KOPT-K1 (cell line): Measurements from ENCODE around the gene FGD6.

Experiments
- H3K27ac ChIP-seq: fragments of 200-600 bp; sonication (generic); 2 replicates; pipeline ENCODE4 v1.5.1; 2016; ENCODE audit warnings: antibody characterized with exemption, mild to moderate bottlenecking, low read depth, low read length; ENCODE audit not compliant: poor library complexity, severe bottlenecking
- H3K36me3 ChIP-seq: fragments of 200-600 bp; sonication (generic); 2 replicates; pipeline ENCODE4 v1.5.1; 2017; ENCODE audit warnings: antibody characterized with exemption, mild to moderate bottlenecking, low read length, moderate library complexity; ENCODE audit not compliant: insufficient read depth
- H3K9me3 ChIP-seq: fragments of 200-600 bp; sonication (generic); 2 replicates; pipeline ENCODE4 v1.5.1; 2017; ENCODE audit warnings: antibody characterized with exemption, low read length, mild to moderate bottlenecking; ENCODE audit not compliant: insufficient read depth, poor library complexity, severe bottlenecking

The FGD6 gene

GRCh38 chr12:95187865-95188415 lies 29.3 kb downstream of the FGD6 start:
- H3K36me3 ChIP-seq = no peaks in the 10 kb centered on the region
- H3K27ac ChIP-seq = no peak overlapping the region
- no peaks in the 10 kb centered on the region for H3K9me3 ChIP-seq

- Histone ChIP-seq H3K9me3 (no peaks in the 10 kb centered on the region), H3K27ac (no peak overlapping the region), H3K36me3 (no peaks in the 10 kb centered on the region)
These were observed 31.4 kb downstream of the FGD6 start for GRCh38 chr12:95185854-95186253.

GRCh38 chr12:95185072-95185471 lies 32.2 kb downstream of the FGD6 start:
- no peaks in the 10 kb centered on the region for H3K36me3 ChIP-seq
- H3K9me3 ChIP-seq = no peaks in the 10 kb centered on the region
- no peak overlapping the region for H3K27ac ChIP-seq

GRCh38 chr12:95184121-95184520 lies 33.1 kb downstream of the FGD6 start:
- H3K9me3 ChIP-seq = no peaks in the 10 kb centered on the region
- H3K36me3 ChIP-seq = no peaks in the 10 kb centered on the region
- no peak overlapping the region for H3K27ac ChIP-seq

GRCh38 chr12:95182868-95183415 lies 34.3 kb downstream of the FGD6 start:
- Histone ChIP-seq H3K36me3 (no peaks in the 10 kb centered on the region), H3K27ac (no peak overlapping the region), H3K9me3 (no peaks in the 10 kb centered on the region)

GRCh38 chr12:95181103-95181502 lies 36.2 kb downstream of the FGD6 start:
- H3K36me3 ChIP-seq = no peaks in the 10 kb centered on the region
- no peak overlapping the region for H3K27ac ChIP-seq
- no peaks in the 10 kb centered on the region for H3K9me3 ChIP-seq

GRCh38 chr12:95179011-95179410 lies 38.3 kb downstream of the FGD6 start:
- no peak overlapping the region for H3K27ac ChIP-seq
- no peaks in the 10 kb centered on the region for H3K9me3 ChIP-seq
- no peaks in the 10 kb centered on the region for H3K36me3 ChIP-seq

GRCh38 chr12:95178136-95178535 lies 39.1 kb downstream of the FGD6 start:
- Histone ChIP-seq H3K9me3 (no peaks in the 10 kb centered on the region), H3K27ac (no peak overlapping the region), H3K36me3 (no peaks in the 10 kb centered on the region)

GRCh38 chr12:95177201-95177768 lies 40.0 kb downstream of the FGD6 start:
- Histone ChIP-seq H3K27ac (no peak overlapping the region), H3K36me3 (no peaks in the 10 kb centered on the region), H3K9me3 (no peaks in the 10 kb centered on the region)

GRCh38 chr12:95173392-95174251 lies 43.6 kb downstream of the FGD6 start:
- Histone ChIP-seq H3K27ac (no peak overlapping the region), H3K36me3 (no peaks in the 10 kb centered on the region), H3K9me3 (no peaks in the 10 kb centered on the region)

GRCh38 chr12:95169368-95169767 lies 47.9 kb downstream of the FGD6 start:
- Histone ChIP-seq H3K27ac (no peak overlapping the region), H3K9me3 (no peaks in the 10 kb centered on the region)

GRCh38 chr12:95168746-95169145 lies 48.5 kb downstream of the FGD6 start:
- H3K27ac ChIP-seq = no peak overlapping the region
- no peaks in the 10 kb centered on the region for H3K9me3 ChIP-seq
- no peaks in the 10 kb centered on the region for H3K36me3 ChIP-seq

More at GRCh38 chr12:95169368-95169767, 47.9 kb downstream of the FGD6 start:
- H3K36me3 ChIP-seq = no peaks in the 10 kb centered on the region

GRCh38 chr12:95164656-95165055 lies 52.6 kb downstream of the FGD6 start:
- Histone ChIP-seq H3K36me3 (no peaks in the 10 kb centered on the region), H3K9me3 (no peaks in the 10 kb centered on the region), H3K27ac (no peak overlapping the region)

- H3K27ac ChIP-seq = no peak overlapping the region
- peaks cover 5% of the 10 kb centered on the region for H3K9me3 ChIP-seq
- H3K36me3 ChIP-seq = no peaks in the 10 kb centered on the region
These were observed 58.3 kb downstream of the FGD6 start for GRCh38 chr12:95158919-95159318.

- Histone ChIP-seq H3K27ac (no peak overlapping the region), H3K36me3 (no peaks in the 10 kb centered on the region), H3K9me3 (peaks cover 4% of the 10 kb centered on the region)
These were observed 65.4 kb downstream of the FGD6 start for GRCh38 chr12:95151821-95152220.
